HepG2 (cell line): ENCODE results near the gene GDAP1L1. TPM values are rescaled to one million over a fixed set of nuclear protein-coding genes. Genes with fewer than 3 reads are reported as not detected.

Source experiments
- AFF4 ChIP-seq: sonication (generic); formaldehyde crosslinking; IDR thresholded peaks from 2 replicates; pipeline ENCODE4 v1.4.0; 2020; ENCODE audit warnings: missing genetic modification reagents
- CEBPB ChIP-seq: IDR thresholded peaks from 2 replicates; pipeline ENCODE4 v1.6.1; 2011; ENCODE audit warnings: low read depth, low read length, improper control_type of control experiment, borderline replicate concordance
- FOXO4 ChIP-seq: sonication (generic); formaldehyde crosslinking; conservative IDR thresholded peaks from 2 replicates; pipeline ENCODE4 v1.8.1; 2023; ENCODE audit warnings: missing genetic modification reagents
- HNRNPL ChIP-seq: fragments of 200-400 bp; formaldehyde crosslinking; IDR thresholded peaks from 2 replicates; pipeline ENCODE4 v1.6.1; 2017; ENCODE audit warnings: mild to moderate bottlenecking, low read depth, low read length
- KDM6A ChIP-seq: IDR thresholded peaks from 2 replicates; pipeline ENCODE4 v1.6.1; 2016; ENCODE audit warnings: low read depth
- MAZ ChIP-seq, 2 experiments: sonication (generic) in 1 of 2; formaldehyde crosslinking in 1 of 2; IDR thresholded peaks; 2 replicates each; pipeline versions ENCODE4 v1.5.0 to v1.6.1; 2012 to 2020; ENCODE audit warnings: low read depth in 2 of 2, mild to moderate bottlenecking in 2 of 2, borderline replicate concordance in 1 of 2, improper control_type of control experiment in 1 of 2, low read length in 1 of 2, missing genetic modification reagents in 1 of 2, moderate library complexity in 1 of 2
- MXD4 ChIP-seq: IDR thresholded peaks from 2 replicates; pipeline ENCODE4 v1.6.1; 2016; ENCODE audit warnings: mild to moderate bottlenecking, missing biosample characterization, missing genetic modification reagents
- PPARG ChIP-seq: conservative IDR thresholded peaks from 2 replicates; pipeline ENCODE4 v1.6.1; 2016; ENCODE audit warnings: missing biosample characterization, missing genetic modification reagents
- SP1 ChIP-seq, 2 experiments: fragments of 450-650 bp in 1 of 2; sonication (generic) in 1 of 2; formaldehyde crosslinking in 1 of 2; IDR thresholded peaks; 2 replicates each; pipeline versions ENCODE4 v1.4.0 to v1.6.1; 2016 to 2020; ENCODE audit warnings: missing genetic modification reagents in 1 of 2
- TBX2 ChIP-seq: sonication (generic); formaldehyde crosslinking; IDR thresholded peaks from 2 replicates; pipeline ENCODE4 v1.5.0; 2020; ENCODE audit warnings: missing genetic modification reagents, mild to moderate bottlenecking, borderline replicate concordance
- TFAP4 ChIP-seq: sonication (generic); IDR thresholded peaks from 2 replicates; pipeline ENCODE4 v1.6.1; 2016; ENCODE audit warnings: low read depth, borderline replicate concordance
- ZFX ChIP-seq: sonication (generic); formaldehyde crosslinking; IDR thresholded peaks from 2 replicates; pipeline ENCODE4 v1.4.0; 2020; ENCODE audit warnings: mild to moderate bottlenecking, low read depth, missing genetic modification reagents, moderate library complexity
- ZNF121 ChIP-seq: sonication (generic); formaldehyde crosslinking; IDR thresholded peaks from 2 replicates; pipeline ENCODE4 v1.5.0; 2020; ENCODE audit warnings: mild to moderate bottlenecking, missing genetic modification reagents
- ZNF142 ChIP-seq: sonication (generic); formaldehyde crosslinking; IDR thresholded peaks from 2 replicates; pipeline ENCODE4 v1.4.0; 2020; ENCODE audit warnings: missing genetic modification reagents
- ZNF713 ChIP-seq: sonication (generic); formaldehyde crosslinking; IDR thresholded peaks from 2 replicates; pipeline ENCODE4 v1.4.0; 2020; ENCODE audit warnings: mild to moderate bottlenecking, missing genetic modification reagents
- ZNF879 ChIP-seq: sonication (generic); formaldehyde crosslinking; IDR thresholded peaks from 2 replicates; pipeline ENCODE4 v1.8.1; 2023; ENCODE audit warnings: missing genetic modification reagents
- polyA plus RNA-seq, 8 experiments: library from polyadenylated mRNA; depleted of rRNA in 3 of 8; stranded (reverse) in 7 of 8; unstranded in 1 of 8; fragments of >200 nt; fragmentation: Illumina TruSeq in 4 of 8; extraction: Trizol in 4 of 8; gene quantifications; 2 replicates each; pipeline versions ENCODE4 v1.2.1 to v1.2.3, GENCODE V29; 2011 to 2016; ENCODE audit warnings: low read depth in 4 of 8, missing spikeins in 1 of 8, mixed read lengths in 1 of 8; ENCODE audit not compliant: insufficient read depth in 1 of 8
- total RNA-seq, 5 experiments: library from RNA; depleted of rRNA; stranded (reverse); fragments of >200 nt; fragmentation: Illumina TruSeq; extraction: Trizol; gene quantifications; 2 replicates each; pipeline ENCODE4 v1.2.3, GENCODE V29; 2016; ENCODE audit warnings: low read depth in 1 of 5

Gene GDAP1L1
- total and polyA plus RNA-seq, 2 of the 13 experiments (the other 11 are each of a cell fraction or from before 2014, with no cell fraction given), result 0.04 TPM; not detected in 1

- TF ChIP-seq ZNF142 (no peak), MAZ (IDR thresholded peaks at IDR 0.05; ENCODE audit: borderline replicate concordance, low read depth, low read length) (no peak), MAZ (CRISPR knock-in tag; IDR thresholded peaks at IDR 0.05; ENCODE audit: low read depth) (no peak), PPARG (CRISPR knock-in tag) (no peak), ZNF879 (CRISPR knock-in tag) (no peak; the same call in 1 of the 2 replicates), MXD4 (no peak), TFAP4 (peak; percentile 26; the same call in 1 of the 2 replicates), HNRNPL (peak; percentile 85), KDM6A (no peak), ZNF121 (peak; percentile 42; the same call in 1 of the 2 replicates), ZFX (CRISPR knock-in tag) (no peak), TBX2 (CRISPR knock-in tag) (no peak), FOXO4 (CRISPR knock-in tag) (no peak), ZNF713 (CRISPR knock-in tag) (no peak), CEBPB (peak; percentile 46; the same call in 1 of the 2 replicates), AFF4 (no peak; the same call in 1 of the 2 replicates), SP1 (IDR thresholded peaks at IDR 0.05) (no peak), SP1 (CRISPR knock-in tag; IDR thresholded peaks at IDR 0.05) (no peak)
Observed at GRCh38 chr20:44209686-44210405, 37.3 kb upstream of the GDAP1L1 start (continued).
